LNCaP clone FGC (cell line): ENCODE data around the gene DNAH11.

Experiments
- DNase-seq: peaks from one replicate; pipeline ENCODE4 v3.0.0-alpha.2; 2011; ENCODE audit warnings: low read depth
- H3K4me3 ChIP-seq: 2 replicates; pipeline ENCODE4 v1.5.1; 2011; ENCODE audit warnings: mild to moderate bottlenecking, low read depth, low read length, control low read depth
- TF ChIP-seq, protein P1 (sequence below): IDR thresholded peaks from 2 replicates; pipeline ENCODE4 v1.5.1; 2012; ENCODE audit warnings: mild to moderate bottlenecking; ENCODE audit not compliant: control insufficient read depth, insufficient read depth; ENCODE audit errors: extremely low read depth

Gene DNAH11

GRCh38 chr7:21707566-21707965 is 164.7 kb downstream of the DNAH11 start:
- TF ChIP-seq, protein P1, sequence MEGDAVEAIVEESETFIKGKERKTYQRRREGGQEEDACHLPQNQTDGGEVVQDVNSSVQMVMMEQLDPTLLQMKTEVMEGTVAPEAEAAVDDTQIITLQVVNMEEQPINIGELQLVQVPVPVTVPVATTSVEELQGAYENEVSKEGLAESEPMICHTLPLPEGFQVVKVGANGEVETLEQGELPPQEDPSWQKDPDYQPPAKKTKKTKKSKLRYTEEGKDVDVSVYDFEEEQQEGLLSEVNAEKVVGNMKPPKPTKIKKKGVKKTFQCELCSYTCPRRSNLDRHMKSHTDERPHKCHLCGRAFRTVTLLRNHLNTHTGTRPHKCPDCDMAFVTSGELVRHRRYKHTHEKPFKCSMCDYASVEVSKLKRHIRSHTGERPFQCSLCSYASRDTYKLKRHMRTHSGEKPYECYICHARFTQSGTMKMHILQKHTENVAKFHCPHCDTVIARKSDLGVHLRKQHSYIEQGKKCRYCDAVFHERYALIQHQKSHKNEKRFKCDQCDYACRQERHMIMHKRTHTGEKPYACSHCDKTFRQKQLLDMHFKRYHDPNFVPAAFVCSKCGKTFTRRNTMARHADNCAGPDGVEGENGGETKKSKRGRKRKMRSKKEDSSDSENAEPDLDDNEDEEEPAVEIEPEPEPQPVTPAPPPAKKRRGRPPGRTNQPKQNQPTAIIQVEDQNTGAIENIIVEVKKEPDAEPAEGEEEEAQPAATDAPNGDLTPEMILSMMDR: no peak
- no peak overlapping the region for H3K4me3 ChIP-seq
- DNase-seq: no peak

DNA sequence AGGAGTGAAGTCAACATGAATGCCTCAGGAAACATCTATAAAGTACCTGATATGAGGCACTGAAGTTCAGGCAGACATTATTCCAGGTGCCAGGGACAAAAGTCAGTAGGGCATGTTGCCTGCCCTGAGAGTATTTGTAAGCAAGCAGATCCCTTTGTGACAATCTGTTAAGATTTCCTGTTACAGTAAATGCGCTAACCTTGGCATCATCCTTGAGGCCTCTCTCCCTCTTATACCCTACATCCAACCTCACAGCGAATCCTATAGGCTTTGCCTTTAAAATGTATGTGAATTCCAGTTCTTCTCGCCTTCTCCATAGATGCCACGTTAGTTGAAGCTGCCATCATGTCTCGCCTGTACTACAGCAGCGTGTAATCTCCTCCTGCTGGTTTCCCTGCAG is 165.3 kb downstream of the DNAH11 start:
- DNase-seq: no peak
- no peak overlapping the region for H3K4me3 ChIP-seq
- TF ChIP-seq, protein P1: no peak

DNA sequence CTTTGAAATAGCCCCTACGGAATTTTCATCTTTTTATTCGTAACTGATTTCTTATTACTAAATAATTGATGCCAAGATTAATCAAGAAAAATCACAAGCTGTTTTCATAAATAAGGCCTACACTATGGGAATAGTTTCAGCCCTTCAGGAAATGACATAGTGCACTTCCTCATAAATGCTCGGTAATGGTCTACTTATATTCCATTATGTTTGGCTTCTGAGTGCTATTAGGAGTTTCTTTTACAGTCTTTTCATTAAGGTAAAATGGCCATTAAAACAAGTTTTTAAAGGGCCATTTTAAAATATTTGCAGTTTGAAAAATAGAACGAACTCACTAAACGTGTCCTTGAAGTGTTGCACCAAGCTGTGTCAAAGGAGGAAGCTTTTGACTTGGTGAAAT is 174.5 kb downstream of the DNAH11 start:
- H3K4me3 ChIP-seq: no peak overlapping the region
- TF ChIP-seq, protein P1: no peak
- no peak for DNase-seq

DNA sequence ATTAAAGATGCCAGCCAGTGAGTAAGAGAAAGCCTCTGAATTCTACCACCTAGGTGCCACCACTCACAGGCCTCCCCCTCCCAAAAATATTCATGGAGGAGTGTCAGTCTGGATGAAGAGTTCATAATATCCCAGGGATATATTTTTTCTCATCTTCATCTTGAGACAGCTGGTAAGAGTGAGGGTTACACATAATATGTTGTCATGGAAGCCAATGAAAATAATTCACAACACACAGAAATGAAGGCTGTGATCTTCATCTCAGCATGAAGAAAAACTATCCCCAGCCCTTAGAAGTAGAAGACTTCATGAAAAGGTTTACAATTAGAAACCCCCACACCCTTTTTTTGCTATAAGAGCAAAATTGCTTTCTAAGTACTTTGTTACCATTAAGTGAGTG is 175.6 kb downstream of the DNAH11 start:
- TF ChIP-seq, protein P1: no peak

DNA sequence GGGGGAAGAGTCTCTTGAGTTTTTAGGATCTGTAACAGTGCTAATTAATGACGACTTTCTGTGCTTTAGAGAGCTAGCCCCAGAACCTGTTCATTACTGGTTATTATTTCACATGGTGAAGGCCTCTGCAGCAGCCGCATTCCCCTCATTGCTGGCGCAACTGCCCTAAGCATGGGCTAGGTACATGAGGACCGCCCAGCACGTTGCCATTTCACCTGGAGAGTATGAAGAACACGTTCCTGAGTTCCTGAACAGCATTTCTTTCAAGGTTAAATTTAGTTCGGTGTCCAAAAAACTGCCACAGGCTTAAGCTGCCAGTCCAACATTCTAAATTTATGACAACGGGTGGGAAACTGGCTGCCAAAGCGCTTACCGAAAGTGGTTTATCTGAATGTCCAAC is 177.0 kb downstream of the DNAH11 start:
- H3K4me3 ChIP-seq: no peak overlapping the region
- TF ChIP-seq, protein P1: no peak
- DNase-seq: no peak

More for the DNA sequence above, 175.6 kb downstream of the DNAH11 start:
- DNase-seq: no peak
- no peak overlapping the region for H3K4me3 ChIP-seq

GRCh38 chr7:21722371-21722770 is 179.5 kb downstream of the DNAH11 start:
- TF ChIP-seq, protein P1: no peak
- DNase-seq: no peak
- no peak overlapping the region for H3K4me3 ChIP-seq

GRCh38 chr7:21724562-21724961 is 181.7 kb downstream of the DNAH11 start:
- TF ChIP-seq, protein P1: no peak
- no peak overlapping the region for H3K4me3 ChIP-seq
- DNase-seq: no peak
